HPDE6-E6E7 (cell line): ENCODE results near the gene CFAP210.
"Not testable (repeated sequence)": the region's sequence is repeated elsewhere in the genome, so short reads cannot be mapped to it uniquely, and the experiment has no call there.

Source experiments
- DNase-seq: peaks from one replicate; pipeline ENCODE4 v3.0.0; 2011; ENCODE audit warnings: missing footprints; ENCODE audit errors: extremely low spot score

The CFAP210 gene

DNA sequence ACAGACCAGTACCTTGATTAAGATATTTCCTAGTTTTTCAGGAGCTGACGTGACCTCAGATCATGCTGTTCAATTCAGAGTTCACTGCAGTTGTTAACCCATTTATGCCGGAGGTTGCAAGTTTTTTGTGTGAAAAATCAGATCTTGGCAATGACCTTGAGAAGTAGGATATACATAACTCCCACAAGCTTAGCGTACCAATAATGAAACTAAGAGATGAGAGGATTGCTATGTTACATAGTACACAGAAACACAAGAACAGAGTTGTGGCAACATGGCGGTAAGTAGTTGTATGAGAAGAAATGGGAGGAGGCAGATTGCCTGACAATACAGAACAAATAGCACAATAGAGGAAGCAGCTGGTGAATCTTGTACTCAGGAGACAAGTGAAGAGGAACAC, 71.0 kb downstream of the CFAP210 start:
- DNase-seq: no peak

DNA sequence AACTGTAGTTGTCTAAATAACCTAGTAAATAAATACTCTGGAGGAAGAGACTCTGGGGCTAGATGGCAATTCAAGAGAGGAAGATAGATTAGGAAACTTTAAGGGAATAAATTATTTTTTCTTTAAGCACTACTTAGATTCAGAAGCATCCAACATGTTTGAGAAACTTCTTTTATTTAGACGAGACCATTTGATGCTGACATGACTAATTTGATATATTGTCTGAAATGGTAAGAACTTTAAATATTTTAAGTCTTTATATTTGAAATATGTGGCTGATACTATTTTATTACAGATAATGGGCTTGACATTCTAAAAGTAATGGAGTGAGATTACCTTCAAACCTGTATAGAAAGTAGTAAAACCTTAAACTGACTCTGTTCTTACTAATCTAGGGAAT, 73.7 kb downstream of the CFAP210 start:
- DNase-seq: no peak

- no peak for DNase-seq
Measured at GRCh38 chr2:169619946-169620345, 74.3 kb downstream of the CFAP210 start.

GRCh38 chr2:169615982-169616381, 78.2 kb downstream of the CFAP210 start:
- not testable (repeated sequence) for DNase-seq

DNA sequence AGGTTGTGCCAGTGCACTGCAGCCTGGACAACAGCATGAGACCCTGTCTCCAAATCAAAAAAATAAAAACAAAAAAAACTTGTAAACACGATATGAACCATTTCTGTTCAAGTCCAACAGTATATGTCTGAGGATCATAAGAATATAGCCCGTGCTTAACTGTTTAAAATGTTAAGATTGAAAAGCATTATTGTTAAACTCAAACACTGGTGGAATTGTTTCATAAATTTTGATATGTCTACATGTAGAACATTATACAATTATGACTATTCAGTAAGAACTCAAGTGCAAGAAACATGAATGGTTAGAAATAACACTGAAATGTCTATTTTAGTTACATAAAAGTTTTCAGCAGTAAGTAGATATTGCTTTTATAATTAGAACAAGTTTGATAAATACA, 80.3 kb downstream of the CFAP210 start:
- no peak for DNase-seq

DNA sequence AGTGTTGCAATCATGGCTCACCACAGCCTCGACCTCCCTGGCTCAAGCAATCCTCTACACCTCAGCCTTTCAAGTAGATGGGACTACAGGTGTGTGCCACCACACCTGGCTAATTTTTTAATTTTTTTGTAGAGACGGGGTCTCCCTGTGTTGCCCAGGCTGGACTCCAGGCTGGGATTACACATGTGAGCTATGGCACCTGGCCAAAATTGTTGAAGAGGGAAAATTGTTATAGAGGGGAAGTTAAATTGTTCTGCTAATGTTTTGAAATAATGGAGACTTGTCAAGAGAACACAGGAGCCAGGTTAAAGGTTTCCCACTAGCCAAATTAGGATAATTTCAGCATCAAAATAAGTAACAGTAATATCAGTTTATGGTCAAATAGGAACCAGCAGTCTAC, 84.9 kb downstream of the CFAP210 start:
- no peak for DNase-seq

DNA sequence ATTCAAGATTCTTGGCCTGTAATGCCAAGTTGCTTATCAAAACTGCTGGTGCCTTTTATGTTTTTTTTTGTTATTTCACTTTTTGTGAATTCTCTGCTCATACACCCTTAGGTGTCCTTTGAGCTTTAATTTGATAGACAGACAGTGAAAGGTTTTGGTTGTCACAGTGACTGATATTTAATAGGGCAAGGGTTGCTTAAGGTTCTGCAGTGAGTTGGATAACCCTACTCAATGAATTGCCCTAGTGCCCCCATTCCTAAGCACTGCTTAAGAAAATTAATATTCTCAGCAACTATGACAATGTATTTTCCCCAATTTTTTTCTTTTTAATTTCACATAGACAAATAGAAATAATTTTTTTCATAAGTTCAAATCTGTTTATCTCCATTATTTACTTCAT, 94.6 kb downstream of the CFAP210 start:
- no peak for DNase-seq

- DNase-seq: no peak
Measured at GRCh38 chr2:169598982-169599381, 95.2 kb downstream of the CFAP210 start.

- DNase-seq: not testable (repeated sequence)
Measured at GRCh38 chr2:169596546-169596945, 97.7 kb downstream of the CFAP210 start.
